ENCODE measurements around the gene ARMC9.

Gene ARMC9

GRCh38 chr2:231359441-231359840 lies 161.0 kb downstream of the ARMC9 start:
- Histone ChIP-seq H3K27ac (no peak overlapping the region), H3K4me1 (no peaks in the 10 kb centered on the region), H3K36me3 (peaks cover 6 to 61% (median 36%) of the 10 kb centered on the region in 3 donors), H3K9me3 (no peaks in the 10 kb centered on the region), H3K4me3 (no peak overlapping the region), H3K27me3 (no peaks in the 10 kb centered on the region)
- peak in 1 of 2 donors; percentile 41 for DNase-seq
- no peak for TF ChIP-seq CTCF (IDR thresholded peaks at IDR 0.05)
- intact Hi-C loops (cut with DNase I; ENCODE audit: low total_unique reads): no loop called here

- no peak overlapping the region for H3K27ac ChIP-seq
- H3K4me3 ChIP-seq: no peak overlapping the region
- DNase-seq: peak in 1 of 2 donors; percentile 47
- H3K36me3 ChIP-seq: peaks cover 6 to 61% (median 36%) of the 10 kb centered on the region in 3 donors
- H3K27me3 ChIP-seq: no peaks in the 10 kb centered on the region
- no peaks in the 10 kb centered on the region for H3K9me3 ChIP-seq
- intact Hi-C loops (cut with DNase I; ENCODE audit: low total_unique reads): no loop called here
- H3K4me1 ChIP-seq: peaks cover 0 to 3% (median under 1%) of the 10 kb centered on the region in 4 donors
- TF ChIP-seq CTCF (IDR thresholded peaks at IDR 0.05): no peak
Observed at GRCh38 chr2:231359948-231360347, 161.5 kb downstream of the ARMC9 start.

- no peak for TF ChIP-seq CTCF (IDR thresholded peaks at IDR 0.05)
- no peaks in the 10 kb centered on the region for H3K27me3 ChIP-seq
- no peak overlapping the region for H3K27ac ChIP-seq
- DNase-seq: peak in 1 of 2 donors; percentile 64
- H3K36me3 ChIP-seq: peaks cover 6 to 61% (median 35%) of the 10 kb centered on the region in 3 donors
- H3K4me1 ChIP-seq: peaks cover 0 to 5% (median 1%) of the 10 kb centered on the region in 4 donors
- intact Hi-C loops (cut with DNase I; ENCODE audit: low total_unique reads): no loop called here
- H3K9me3 ChIP-seq: no peaks in the 10 kb centered on the region
- H3K4me3 ChIP-seq: no peak overlapping the region
Observed at GRCh38 chr2:231360401-231360800, 162.0 kb downstream of the ARMC9 start.

DNA sequence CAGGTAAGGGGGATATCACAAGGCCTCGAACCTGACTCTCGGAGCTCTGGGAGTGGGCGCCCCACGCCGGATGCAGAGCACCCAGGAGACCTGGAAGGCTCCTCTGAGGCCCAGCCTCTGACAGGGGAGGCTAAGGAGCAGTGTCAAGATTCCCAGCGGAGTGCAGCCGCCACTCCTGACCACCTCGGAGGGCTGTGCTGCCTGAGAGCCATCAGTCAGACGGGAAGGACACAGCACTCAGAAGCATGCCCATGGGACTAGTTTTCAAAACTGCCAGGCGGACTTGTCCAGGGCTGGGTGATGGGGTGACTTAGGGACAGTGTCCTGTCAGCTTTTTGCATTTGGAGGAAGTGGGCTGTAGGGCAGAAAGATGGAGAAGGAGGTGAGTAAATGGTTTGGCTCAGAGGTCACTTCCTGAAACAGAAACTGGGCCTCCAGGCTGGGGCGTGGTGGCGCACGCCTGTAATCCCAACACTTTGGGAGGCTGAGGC lies 162.5 kb downstream of the ARMC9 start:
- Histone ChIP-seq H3K9me3 (no peaks in the 10 kb centered on the region), H3K27me3 (no peaks in the 10 kb centered on the region), H3K4me3 (no peak overlapping the region), H3K36me3 (peaks cover 6 to 57% (median 29%) of the 10 kb centered on the region in 3 donors), H3K4me1 (peaks cover 0 to 5% (median 1%) of the 10 kb centered on the region in 4 donors), H3K27ac (no peak overlapping the region)
- no peak for TF ChIP-seq CTCF (IDR thresholded peaks at IDR 0.05)
- intact Hi-C loops (cut with DNase I; ENCODE audit: low total_unique reads): no loop called here
- peak; percentile 42 to 66 for DNase-seq

DNA sequence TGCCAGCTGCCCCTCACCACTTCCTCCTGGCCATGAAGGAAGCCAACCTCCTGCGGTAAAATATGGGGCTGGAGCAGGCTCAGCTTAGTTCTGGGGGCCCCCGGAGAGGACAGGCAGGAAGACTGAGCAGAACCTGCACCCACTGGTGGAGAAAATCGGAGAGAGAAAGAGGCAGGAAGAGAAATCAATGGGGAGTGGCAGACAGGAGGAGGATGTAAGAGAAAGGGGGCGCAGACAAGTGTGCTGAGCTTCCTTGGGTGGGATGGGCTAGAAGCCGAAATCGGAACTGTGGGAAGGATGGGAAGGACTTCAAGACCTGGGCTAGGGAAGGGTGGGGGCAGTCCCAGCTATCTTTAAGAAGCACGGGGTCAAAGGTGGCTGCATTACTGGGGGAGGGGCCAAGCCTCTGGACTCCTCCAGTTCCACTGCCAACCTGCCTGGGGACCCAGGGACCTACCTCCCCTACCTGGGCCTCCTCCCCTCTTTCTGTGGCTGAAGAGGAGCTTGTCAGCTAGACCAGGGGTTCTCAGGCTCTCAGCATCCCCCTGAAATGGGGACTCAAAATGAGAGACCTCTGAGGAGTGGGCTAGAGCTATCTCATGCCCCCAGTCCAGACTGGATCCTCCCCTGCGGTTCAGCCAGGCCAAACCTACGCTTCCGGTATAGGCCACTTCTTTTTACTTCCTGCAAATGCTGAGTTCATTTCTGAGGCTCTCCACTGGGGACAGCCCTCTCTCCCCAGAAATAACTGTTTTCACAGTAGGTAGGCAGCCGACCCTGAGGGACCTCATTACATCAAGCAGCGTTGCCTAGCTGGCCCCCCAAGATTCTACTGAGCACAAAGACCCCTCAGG lies 163.5 kb downstream of the ARMC9 start:
- H3K27me3 ChIP-seq: no peaks in the 10 kb centered on the region
- no peak for TF ChIP-seq CTCF (IDR thresholded peaks at IDR 0.05)
- peak in 1 of 2 donors; percentile 56 for DNase-seq
- no peak overlapping the region for H3K4me3 ChIP-seq
- H3K9me3 ChIP-seq: no peaks in the 10 kb centered on the region
- intact Hi-C loops (cut with DNase I; ENCODE audit: low total_unique reads): no loop called here
- H3K4me1 ChIP-seq: peaks cover 0 to 5% (median 1%) of the 10 kb centered on the region in 4 donors
- peaks cover 6 to 51% (median 22%) of the 10 kb centered on the region in 3 donors for H3K36me3 ChIP-seq
- H3K27ac ChIP-seq: no peak overlapping the region
